GM12873 (cell line): ENCODE measurements around the gene FAM13A.

Source experiments
- TF ChIP-seq, protein P1 (sequence below): IDR thresholded peaks from 2 replicates; pipeline ENCODE4 v1.5.1; 2012; ENCODE audit warnings: low read depth, mild to moderate bottlenecking, moderate library complexity, low read length, control low read depth; ENCODE audit not compliant: insufficient read depth; ENCODE audit errors: missing control alignments

FAM13A gene

DNA sequence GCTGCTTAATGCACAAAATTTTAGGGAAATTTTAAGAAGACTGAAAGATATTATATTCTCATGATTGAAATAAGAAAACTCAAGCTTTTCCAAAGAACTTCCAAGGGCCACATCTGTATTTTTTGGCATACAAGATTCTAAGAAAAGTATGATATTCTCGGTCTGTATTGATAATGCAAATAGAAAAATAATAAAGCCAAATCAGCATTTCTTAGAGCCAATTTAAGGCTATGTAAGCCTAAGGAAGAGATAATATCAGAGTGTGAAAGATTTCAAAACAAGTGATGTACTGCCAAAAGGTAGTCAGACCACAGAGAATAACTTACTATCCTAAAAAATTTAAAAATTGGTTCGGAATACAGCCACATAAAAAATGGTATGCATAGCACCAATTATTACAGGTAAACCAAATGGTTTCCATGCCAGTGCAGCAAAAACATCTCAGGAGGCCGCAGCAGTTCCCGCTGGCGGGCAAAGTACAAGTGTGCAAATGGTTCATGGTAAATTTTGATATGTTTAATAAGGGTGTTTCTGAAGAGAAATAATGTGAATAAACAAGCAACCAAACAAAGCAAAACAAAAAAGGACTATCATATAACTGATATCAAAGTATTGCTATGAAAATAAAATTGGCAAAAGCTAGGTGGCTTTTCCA is 324.1 kb downstream of the FAM13A start:
- TF ChIP-seq, protein P1, sequence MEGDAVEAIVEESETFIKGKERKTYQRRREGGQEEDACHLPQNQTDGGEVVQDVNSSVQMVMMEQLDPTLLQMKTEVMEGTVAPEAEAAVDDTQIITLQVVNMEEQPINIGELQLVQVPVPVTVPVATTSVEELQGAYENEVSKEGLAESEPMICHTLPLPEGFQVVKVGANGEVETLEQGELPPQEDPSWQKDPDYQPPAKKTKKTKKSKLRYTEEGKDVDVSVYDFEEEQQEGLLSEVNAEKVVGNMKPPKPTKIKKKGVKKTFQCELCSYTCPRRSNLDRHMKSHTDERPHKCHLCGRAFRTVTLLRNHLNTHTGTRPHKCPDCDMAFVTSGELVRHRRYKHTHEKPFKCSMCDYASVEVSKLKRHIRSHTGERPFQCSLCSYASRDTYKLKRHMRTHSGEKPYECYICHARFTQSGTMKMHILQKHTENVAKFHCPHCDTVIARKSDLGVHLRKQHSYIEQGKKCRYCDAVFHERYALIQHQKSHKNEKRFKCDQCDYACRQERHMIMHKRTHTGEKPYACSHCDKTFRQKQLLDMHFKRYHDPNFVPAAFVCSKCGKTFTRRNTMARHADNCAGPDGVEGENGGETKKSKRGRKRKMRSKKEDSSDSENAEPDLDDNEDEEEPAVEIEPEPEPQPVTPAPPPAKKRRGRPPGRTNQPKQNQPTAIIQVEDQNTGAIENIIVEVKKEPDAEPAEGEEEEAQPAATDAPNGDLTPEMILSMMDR, result no peak

DNA sequence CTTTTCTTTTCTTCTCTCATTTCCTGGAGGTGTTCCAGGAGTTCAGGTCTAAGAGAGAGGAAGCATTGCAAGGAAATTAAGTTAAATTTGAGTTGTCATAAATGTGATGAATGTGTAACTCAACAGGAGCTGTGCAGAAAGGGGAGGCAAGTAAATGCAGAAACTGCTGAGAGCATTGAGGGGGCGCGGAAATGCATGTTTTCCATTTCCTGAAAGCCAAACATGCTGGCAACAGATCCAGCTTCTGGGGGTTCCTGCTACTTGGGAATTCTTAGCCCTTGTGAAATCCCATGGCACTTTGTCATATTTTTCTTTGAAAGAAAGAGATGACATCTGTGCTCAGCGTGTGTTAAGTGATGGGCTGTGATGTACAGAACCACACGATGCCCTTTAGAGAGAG is 325.6 kb downstream of the FAM13A start:
- TF ChIP-seq, protein P1, result no peak

DNA sequence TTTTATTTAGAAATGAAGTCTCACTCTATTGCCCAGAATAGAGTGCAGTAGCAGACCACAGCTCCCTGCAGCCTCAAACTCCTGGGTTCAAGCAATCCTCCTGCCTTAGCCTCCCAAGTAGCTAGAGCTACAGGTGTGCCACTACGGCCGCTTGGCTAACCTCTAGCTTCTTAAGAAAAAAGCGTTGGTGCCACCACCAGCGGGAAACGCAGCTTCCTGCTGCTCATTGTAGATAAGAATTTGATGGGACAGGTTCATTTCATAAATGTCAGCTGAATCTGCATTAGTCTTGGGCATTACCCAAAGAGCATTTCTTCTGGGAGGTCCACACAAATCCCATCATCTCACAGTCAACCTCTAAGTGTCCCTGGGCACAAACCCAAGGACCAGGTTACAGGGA is 326.2 kb downstream of the FAM13A start:
- TF ChIP-seq, protein P1, result no peak

DNA sequence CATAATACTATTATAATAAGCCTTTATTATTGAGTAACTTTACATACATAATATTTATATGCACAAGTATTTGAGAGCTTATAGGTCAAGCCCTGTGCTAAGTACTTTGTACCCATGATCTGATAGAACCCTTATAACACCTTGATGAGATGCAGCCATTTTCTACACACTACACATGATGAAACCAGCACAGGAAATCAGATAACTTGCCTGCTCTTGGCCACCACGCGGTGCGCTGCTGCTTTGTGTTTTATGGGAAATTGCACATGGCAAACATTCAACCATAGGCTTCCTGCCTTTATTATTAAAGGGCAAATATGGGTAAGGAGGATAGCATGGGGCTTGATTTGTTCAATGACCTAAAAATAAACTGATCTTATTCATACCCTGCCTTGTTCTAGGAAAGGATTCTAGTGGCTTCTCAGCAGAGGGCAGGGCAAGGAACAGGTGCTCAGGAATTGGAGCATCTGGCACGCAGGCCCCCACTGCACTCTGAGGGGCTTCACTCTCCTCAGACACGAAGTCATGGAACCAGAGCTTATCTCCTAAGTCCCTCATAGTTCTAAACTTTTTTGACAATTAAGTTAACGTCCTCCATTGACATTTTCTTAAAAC is 327.7 kb downstream of the FAM13A start:
- TF ChIP-seq, protein P1, result no peak

DNA sequence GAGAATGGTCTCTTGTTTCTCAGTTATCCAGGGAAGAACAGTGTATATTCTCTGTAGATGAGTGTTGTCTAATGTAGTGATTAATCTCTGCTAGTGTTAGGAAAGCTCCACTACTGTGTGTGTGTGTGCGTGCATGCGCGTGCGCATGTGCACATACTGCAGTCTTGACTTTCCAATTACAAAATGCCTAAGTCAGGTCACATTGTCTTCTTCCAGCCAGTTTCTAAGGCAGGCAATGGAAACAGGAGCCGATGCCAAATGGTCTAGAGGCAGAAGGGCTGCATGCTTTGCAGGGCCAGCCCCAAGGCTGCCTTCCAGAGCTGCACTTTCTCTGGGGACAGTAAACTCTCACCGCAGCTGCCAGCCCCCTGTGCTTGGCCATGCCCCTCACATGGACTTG is 328.8 kb downstream of the FAM13A start:
- TF ChIP-seq, protein P1, result no peak

DNA sequence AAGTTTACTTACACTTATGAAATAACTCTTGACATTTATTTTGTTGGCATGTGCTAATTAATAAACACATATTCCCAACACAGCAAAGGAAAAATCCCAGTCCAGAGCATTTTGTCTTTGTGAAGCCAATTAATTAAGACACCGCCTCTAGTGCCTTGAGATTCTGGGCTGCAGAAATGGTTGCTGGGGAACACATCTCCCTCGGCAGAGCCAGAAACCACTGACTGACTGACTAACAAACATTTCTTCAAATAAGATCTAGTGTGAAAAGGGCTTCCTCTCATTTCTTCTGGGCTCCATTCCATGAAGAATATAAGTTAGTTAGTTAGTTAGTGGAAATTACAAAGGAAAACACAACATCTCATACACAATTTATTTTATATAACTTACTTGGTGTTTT is 331.0 kb downstream of the FAM13A start:
- TF ChIP-seq, protein P1, result no peak

DNA sequence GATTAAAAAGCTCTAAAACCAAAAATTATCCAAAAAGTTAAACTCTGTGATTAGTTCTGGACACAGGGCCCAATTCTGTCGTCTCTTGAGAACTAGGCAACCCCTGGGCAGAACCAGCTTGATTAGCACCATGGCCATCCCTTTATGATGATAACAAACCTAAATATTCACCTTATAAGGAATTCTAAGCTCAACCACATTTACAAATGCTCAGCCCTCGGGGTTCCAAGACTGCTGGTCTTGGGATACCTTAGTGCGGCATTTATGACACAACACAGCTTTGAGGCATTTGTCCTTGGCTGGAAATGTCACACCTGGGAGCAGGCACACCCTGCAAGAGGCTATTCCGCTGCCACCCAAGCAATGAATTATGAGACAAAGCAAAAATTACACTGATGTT is 331.8 kb downstream of the FAM13A start:
- TF ChIP-seq, protein P1, result no peak
